ENCODE data around the gene ST3GAL2. TPM values are rescaled to one million over a fixed set of nuclear protein-coding genes. Genes with fewer than 3 reads are reported as not detected.

ST3GAL2 gene
- total RNA-seq, 1 experiment from 2014 or later: 45.9 TPM

- H3K4me1 Mint-ChIP-seq: peaks cover 3 to 7% of the 10 kb centered on the region in 2 experiments; a peak in 3 of 4 replicates
- no CpG with 5 or more reads among the region's 8 CpGs for WGBS (ENCODE audit: extremely low coverage, insufficient read length, low lambda C conversion rate)
Measured at GRCh38 chr16:70467608-70468007, 28.7 kb upstream of the ST3GAL2 start.

More at GRCh38 chr16:70467608-70468007, 28.7 kb upstream of the ST3GAL2 start:
- Histone ChIP-seq H2BK15ac (ENCODE audit: low read depth, low read length) (no peak overlapping the region), H4K20me1 (ENCODE audit: control insufficient read depth, insufficient read depth, insufficient read length) (peaks cover 3% of the 10 kb centered on the region), H3K4me2 (ENCODE audit: insufficient read depth, insufficient read length, low read length) (no peak overlapping the region), H2BK12ac (ENCODE audit: insufficient read length, low read depth, low read length) (no peak overlapping the region), H3K27ac (ENCODE audit: insufficient read length, low read depth, low read length) (no peak overlapping the region), H3K27me3 (ENCODE audit: insufficient read depth, low read length) (no peaks in the 10 kb centered on the region), H2BK120ac (ENCODE audit: low read depth, low read length, poor library complexity, severe bottlenecking) (no peak overlapping the region), H3T11ph (ENCODE audit: low read length) (no peak overlapping the region), H3K14ac (ENCODE audit: insufficient read depth, low read length) (no peak overlapping the region; the same call in 1 of the 2 replicates), H2AFZ (ENCODE audit: low read length) (no peak overlapping the region), H4K5ac (ENCODE audit: insufficient read length, low read depth, low read length) (no peak overlapping the region), H3K79me1 (ENCODE audit: insufficient read depth, low read depth, low read length, poor library complexity, severe bottlenecking) (no peaks in the 10 kb centered on the region), H4K91ac (ENCODE audit: insufficient read length, low read depth, low read length) (no peak overlapping the region), H3K4me1 (ENCODE audit: insufficient read depth, low read length) (no peaks in the 10 kb centered on the region), H3K23ac (ENCODE audit: insufficient read length, low read depth, low read length) (no peak overlapping the region), H3K9ac (ENCODE audit: extremely low read depth, insufficient read length, low read length) (no peak overlapping the region), H3K18ac (ENCODE audit: insufficient read length, low read depth, low read length) (no peak overlapping the region), H3K79me2 (ENCODE audit: insufficient read depth, low read length) (no peaks in the 10 kb centered on the region), H2AK5ac (ENCODE audit: insufficient read length, low read length) (no peak overlapping the region), H3K9me3 (ENCODE audit: control insufficient read depth, low read depth, low read length) (no peaks in the 10 kb centered on the region), H2BK20ac (ENCODE audit: low read depth, low read length, poor library complexity, severe bottlenecking) (no peak overlapping the region), H3K56ac (ENCODE audit: insufficient read length, low read depth, low read length) (no peak overlapping the region), H2BK5ac (ENCODE audit: insufficient read length, low read length) (no peak overlapping the region), H4K8ac (replicated peaks; ENCODE audit: insufficient read length, low read depth, low read length) (no peak overlapping the region), H3K4ac (ENCODE audit: low read depth, low read length) (no peak overlapping the region), H3K23me2 (ENCODE audit: insufficient read length, low read depth, low read length, poor library complexity, severe bottlenecking) (no peaks in the 10 kb centered on the region)
- Mint-ChIP-seq H3K36me3 (ENCODE audit: insufficient read depth in 1 of 3, low read depth in 3 of 3) (no peaks in the 10 kb centered on the region), H3K9me3 (no peaks in the 10 kb centered on the region), H3K4me3 (no peak overlapping the region), H3K27me3 (ENCODE audit: low read depth) (no peaks in the 10 kb centered on the region), H3K27ac (peak overlapping the region in 2 of 3 experiments; percentile 12 to 30; a peak in 1 of 7 replicates)
- no peak for DNase-seq
- TF ChIP-seq, protein P1, sequence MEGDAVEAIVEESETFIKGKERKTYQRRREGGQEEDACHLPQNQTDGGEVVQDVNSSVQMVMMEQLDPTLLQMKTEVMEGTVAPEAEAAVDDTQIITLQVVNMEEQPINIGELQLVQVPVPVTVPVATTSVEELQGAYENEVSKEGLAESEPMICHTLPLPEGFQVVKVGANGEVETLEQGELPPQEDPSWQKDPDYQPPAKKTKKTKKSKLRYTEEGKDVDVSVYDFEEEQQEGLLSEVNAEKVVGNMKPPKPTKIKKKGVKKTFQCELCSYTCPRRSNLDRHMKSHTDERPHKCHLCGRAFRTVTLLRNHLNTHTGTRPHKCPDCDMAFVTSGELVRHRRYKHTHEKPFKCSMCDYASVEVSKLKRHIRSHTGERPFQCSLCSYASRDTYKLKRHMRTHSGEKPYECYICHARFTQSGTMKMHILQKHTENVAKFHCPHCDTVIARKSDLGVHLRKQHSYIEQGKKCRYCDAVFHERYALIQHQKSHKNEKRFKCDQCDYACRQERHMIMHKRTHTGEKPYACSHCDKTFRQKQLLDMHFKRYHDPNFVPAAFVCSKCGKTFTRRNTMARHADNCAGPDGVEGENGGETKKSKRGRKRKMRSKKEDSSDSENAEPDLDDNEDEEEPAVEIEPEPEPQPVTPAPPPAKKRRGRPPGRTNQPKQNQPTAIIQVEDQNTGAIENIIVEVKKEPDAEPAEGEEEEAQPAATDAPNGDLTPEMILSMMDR (conservative IDR thresholded peaks at IDR 0.05): no peak
